NCI-H2029 (cell line): Measurements from ENCODE around the gene ZBTB7C.
"Not testable (repeated sequence)": the region's sequence is repeated elsewhere in the genome, so short reads cannot be mapped to it uniquely, and the experiment has no call there.

ENCODE experiments used
- DNase-seq: peaks from one replicate; lab custom pipeline; 2025; lab: John Stamatoyannopoulos, UW

Gene ZBTB7C

DNA sequence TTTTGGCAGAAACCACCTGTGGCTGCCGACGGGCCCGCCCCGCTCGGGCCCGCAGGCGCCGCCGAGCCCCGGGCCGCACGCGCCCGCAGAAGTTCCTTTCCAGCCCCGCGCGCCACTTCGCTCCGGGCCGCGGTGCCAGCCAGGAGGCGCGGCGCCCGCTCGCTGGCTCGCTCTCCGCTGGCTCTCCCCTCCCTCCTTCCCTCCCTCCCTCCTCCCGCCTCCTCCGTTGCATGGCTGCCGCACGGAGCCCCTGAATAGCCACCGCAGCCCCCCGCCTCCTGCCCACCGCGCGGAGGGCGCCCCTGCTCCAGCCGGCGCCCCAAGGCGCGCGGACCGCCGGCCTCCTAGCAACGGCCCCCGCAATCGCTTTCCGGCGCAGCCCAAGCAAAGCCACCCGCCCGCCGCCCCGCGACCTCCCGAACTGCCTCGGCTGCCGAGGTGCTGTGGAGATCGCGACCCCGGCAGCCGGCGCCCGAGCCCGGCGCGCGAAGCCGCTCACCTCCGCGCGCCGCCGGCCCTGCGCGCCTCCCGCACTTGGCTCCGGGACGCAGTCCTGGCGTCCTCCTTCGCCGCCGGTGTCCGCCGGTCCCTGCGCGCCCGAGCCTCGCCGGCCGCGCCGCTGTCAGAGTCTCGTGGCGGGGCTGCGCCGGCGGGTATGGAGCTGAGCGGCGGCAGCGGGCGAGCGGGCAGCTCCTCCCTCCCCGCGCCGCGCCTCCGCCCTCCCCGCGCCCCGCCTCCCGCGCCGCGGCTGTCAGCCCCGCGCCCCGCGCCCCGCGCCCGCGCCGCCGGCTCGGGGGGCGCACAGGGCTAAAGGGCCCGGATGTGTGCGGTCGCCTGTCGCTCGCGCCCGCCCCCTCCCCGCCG, at the start of gene ZBTB7C:
ZBTB7C (minus strand) TSS at position 657 of the 864 bp plus-strand sequence.
- DNase-seq: no peak

DNA sequence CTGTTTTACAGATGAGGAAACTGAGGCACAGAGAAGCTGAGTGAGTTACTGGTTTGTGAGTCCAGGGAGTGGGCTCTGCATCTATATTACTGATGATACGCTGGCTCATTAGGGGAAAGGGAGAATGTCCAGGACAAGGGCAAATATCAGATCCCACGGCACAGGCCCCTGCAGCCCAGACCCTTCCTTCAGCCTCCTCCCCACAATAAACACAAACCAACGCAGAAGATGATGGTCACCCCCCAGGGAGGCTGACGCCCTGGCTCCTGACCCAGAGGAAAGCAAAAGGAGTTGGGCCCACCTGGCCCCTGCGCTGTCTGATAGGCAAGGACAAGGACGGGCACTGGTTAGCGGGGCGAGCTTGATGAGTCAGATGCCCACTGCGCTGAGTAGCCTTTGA, 47.7 kb upstream of the ZBTB7C start:
- no peak for DNase-seq

DNA sequence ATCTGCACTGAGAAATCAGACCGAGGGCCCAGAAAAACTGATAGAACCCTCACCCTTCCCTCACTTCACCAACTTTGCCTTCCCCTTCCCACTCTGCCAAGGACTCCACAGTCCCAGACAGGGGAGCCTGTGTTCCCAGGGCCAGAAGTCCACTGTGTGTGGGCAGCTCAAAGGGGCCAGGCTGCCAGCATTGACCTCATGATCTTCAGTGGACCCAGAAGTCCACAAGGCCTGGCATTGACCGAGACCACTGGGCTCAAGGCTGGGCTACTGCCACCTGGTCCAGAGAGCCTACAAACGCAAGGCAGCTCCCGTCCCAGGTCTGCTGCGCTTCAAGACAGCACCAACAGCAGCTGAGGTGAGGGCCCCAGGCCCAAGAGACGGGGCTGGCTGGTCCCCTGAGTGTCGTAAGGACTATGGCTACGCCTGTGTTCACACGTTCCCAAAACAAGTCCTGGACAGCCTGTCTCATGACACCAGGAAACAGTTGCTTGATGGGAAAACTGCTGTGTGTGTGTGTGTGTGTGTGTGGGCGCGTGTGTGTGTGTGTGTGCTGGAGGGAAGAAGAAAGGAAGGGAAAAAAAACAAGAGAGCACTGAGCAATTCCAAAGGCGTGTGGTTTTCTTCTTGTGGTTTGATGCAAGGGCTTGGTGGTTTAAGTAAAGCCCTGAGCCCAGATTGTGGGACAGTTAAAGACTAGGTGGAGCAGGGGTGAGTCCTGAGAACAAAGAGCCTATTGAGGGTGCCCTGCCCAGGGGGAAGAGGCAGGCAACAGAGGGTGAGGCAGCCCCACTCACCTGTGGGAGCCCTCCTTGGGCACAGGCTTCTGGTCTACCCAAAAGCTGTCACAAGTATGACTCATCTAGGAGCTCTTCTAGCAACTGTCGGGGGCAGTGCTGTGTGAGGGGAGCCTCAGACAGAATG, 46.6 kb upstream of the ZBTB7C start:
- no peak for DNase-seq

DNA sequence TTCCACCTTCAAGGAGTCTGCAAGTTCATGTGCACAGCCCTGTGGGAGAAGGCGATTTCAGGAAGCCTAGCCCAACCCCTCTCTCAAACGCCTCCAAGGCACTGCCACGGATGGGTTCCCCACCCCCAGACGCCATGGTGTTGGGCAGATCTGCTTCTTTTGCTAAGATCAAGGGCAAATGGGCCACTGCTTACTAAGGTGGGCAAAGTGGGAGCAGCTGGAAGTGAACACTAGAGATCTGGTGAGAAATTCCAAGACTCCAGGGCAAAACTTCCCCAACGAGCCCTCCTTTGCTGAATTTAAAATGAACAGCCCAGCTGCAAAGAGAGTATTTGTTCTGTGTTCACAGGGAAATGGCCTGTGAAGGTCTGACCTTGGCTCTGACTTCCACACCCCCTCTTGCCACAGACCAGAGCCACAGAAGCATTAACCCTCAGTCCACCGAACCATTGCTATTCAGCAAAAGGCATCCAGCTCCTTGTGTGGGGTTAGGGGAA, 45.1 kb upstream of the ZBTB7C start:
- DNase-seq: no peak

DNA sequence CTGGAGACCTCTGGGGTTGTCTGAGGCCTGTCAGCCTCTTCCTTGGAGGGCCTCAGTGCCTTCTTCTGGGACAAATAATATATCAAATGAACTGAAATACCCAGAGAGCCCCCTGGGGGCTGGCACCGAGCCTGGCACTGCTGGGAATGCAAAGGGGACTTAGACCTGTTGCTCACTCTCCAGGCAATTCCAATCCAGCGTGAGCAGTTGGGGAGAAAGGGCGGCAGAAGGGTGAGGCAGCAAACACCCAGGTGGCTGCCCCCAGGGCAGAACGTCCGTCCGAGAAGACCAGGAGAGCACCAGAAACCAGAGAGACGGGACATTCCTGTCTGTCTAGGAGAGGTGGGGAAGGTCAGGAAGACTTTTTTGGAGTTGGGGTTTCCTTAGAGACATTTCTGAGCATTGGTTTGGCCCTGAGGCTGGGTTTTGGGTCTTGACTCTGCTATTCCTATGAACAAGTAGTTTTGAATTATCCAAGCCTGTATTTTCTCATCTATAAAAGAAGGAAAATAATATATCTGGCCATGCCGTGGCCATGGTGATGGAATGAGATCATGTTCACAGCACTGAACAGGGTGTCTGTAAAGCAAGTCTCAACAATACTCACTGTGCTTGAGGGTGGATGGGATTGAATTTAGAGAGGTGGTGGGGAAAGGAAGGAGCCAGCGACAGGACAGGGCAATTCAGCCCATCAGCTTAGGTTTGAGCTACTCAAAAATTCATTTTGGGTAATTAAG, 44.3 kb upstream of the ZBTB7C start:
- no peak for DNase-seq

DNA sequence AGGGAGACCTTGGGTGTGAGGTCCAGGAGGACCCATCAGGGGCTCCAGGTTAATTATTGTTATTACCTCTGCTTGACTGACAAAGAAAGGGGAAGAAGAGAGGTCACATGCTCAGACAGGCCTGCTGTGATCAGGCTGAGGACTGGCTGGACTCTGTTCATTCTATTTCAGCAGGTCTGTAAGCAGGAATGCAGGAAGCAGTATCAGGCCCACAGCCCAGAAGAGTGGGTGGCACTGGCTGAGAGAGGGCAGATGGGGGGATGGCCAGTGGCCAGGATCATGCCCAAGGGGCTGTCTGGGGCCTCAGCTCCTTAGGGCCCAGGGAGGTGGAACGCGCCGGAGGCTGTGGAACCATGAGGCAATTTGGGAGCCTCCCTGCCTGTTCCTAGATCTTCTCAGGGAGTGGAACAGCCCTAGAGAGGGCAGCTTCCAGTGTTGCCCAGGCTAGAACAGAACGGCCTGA, 43.7 kb upstream of the ZBTB7C start:
- no peak for DNase-seq

DNA sequence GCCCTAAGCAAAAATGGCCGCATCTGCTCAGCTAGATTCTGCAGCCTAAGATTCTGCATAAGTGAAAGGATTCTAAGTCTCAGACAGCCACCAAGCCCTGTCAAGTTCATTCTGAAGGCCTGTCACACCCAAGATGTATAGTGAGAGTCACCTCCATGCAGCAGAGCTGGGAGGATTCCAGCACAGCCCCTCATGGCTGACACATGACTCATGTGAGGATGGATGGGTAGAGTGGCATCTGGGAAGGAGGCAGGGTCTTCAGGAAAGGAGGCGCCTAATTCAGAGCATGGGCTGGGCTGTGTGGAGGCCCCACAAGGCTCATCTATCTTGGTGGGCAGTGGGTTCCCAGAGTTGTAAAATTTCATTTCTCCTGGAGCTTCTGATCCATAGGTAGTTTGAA, 41.5 kb upstream of the ZBTB7C start:
- DNase-seq: no peak

DNA sequence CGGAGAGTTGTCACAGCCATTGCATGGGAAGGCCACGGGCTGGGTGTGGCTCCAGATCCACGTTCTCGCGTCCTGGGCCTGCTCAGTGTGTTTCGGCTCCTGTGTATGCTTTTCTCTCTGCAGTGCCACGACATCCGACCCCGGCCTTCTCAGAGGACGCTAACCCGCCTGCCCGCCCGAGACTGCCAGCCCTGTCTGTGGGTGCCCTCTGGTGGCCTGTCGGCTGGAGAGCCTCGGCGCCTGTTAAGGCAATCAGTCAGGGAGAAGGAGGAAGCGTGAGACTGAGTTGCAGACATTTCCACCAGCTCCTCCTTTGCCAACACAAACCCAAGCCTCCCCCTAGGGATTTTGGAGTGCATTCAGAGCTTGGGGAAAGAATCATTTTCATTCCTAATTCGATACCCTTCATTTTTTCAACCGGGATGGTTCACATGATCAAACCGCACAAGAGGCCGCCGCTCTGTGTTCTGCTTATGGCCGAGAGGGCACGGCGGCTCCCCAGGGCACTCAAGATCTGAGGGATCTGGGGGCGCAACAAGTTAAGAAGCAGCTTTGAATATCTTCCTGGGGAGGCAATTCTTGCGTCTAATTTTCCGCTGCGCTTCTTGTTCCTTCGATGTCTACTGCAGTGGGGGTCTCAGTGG, 37.5 kb upstream of the ZBTB7C start:
- peak; percentile 74 for DNase-seq

DNA sequence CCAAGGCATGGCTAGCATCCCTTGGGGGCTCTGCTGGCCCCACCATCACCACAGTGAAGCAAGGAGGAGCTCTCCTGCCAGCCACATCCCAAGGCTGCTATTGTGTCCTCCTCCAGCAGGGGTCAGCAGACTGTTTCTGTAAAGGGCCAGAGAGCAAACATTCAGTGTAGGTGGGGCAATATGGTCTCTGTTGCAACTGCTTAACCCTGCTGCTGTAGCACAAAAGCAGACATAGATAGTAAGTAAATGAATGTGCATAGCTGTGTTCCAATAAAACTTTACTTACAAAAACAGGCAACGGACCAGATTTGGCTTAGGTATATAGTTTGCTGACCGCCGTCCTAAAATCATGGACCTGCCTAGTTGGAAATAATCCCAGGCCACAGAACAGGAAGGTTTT, 36.4 kb upstream of the ZBTB7C start:
- peak; percentile 61 for DNase-seq

DNA sequence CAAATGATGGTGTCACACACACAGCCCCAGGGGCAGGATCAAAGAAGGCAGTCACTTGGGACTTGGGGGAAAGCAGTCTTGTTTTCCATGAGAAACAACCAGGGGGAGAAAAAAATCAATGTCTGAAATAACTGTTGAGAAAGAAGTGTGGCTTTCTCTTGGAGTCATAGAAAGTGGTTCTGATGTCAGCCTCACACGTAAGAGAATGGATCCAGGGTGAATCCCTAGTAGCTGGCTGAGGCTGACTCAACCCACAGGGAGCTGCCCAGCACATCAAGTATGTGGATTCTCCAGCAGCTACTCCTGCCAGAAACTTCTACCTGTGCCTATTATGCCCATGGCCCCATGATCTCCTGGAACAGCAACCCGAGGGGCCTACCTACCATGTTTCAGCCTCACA, 33.6 kb upstream of the ZBTB7C start:
- DNase-seq: no peak

DNA sequence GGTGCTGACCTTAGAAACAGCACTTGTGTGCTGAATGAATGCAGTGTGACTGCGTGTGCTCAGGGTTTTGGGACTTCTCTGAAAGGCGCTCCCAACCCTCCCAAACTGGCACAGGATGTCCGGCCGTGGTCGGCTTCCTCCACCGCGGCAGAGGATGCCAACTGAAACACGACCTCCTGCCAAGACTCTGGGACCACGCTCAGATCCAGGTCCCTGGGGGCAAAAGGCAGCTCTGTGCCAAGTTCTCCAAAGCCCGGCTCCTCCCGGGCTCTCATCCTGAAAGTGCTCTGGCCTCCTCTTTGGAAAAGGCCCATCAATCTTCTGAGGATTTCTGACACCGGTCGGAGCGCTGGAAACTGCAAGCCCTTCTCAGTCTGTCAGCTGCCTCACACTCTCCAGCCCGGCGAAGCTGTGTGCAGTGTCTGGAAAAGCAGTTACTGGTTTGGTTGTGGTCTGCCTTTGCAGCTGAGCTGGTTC, 32.3 kb upstream of the ZBTB7C start:
- DNase-seq: no peak

DNA sequence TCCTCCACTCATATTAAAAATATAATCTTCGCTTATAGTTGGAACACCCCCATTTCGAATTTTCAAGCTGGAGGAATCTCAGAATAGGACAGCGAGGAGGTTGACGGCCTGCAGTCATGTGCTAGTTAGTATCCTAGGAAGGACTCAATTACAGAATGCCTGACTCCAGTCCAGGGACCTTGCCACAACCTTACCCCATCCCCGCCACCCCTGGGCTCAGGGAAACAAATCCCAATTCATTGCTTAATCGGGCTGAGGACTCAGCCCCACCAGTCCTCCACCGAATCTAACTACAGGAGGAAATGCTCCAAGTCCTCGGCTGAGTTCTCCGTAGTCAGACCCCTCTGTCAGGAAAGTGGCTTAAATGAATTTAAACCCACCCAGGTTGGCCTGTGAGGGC, 31.7 kb upstream of the ZBTB7C start:
- no peak for DNase-seq

DNA sequence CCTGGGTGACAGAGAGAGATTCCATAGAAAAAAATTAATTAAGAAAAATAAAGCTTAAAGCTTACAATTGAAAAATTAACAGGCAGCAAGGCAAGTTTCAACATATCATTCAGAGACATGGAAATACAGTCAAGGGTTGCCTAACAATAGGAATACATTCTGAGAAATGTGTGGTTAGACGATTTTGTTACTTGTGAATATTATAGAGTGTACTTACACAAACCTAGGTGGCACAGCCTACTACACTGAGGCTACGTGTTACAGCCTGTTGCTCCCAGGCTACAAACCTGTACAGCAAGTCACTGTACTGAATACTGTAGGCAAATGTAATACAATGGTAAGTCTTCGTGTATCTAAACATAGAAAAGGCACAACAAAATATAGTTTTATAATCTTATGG, 27.7 kb upstream of the ZBTB7C start:
- DNase-seq: no peak

DNA sequence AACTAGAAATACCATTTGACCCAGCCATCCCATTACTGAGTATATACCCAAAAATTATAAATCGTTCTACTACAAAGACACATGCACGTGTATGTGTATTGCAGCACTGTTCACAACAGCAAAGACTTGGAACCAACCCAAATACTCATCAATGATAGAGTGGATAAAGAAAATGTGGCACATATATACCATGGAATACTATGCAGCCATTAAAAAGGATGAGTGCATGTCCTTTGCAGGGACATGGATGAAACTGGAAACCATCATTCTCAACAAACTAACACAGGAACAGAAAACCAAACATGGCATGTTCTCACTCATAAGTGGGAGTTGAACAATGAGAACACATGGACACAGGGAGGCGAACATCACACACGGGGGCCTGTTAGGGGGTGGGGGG, 25.2 kb upstream of the ZBTB7C start:
- DNase-seq: not testable (repeated sequence)

DNA sequence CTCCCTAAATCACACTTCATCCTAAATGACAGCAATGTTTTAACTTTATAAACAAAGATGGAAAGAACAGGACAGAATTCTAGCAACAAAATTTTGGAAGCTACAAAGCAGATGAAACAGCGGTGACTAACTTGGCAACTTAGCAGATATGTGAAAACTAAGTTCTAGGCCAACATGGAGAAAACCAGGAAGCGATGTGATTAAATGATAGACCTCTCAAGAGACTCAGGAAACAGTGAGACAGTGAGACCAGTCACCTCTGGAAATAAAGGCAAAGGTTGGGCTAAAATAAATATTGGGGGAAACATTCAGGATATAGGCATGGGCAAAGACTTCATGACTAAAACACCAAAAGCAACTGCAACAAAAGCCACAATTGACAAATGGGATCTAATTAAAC, 24.4 kb upstream of the ZBTB7C start:
- no peak for DNase-seq

DNA sequence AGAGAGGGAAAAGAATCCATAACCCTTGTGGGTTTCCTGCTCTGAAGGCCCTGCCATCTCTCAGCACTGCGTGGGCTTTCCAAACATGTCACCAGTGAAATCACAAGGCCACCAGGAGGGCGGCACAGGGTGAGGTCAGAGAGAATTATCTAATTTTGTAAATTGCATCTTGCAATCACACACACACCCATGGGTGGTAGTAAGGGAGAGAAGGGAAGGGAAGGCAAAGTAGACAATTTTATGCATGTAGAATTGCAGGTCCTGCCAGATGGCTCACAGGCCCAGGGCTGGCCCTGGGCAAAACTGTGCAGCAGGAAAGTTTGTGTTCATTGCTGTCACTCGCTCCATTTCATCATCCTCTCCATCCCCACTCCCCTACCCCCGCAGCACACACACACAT, 21.0 kb upstream of the ZBTB7C start:
- no peak for DNase-seq

DNA sequence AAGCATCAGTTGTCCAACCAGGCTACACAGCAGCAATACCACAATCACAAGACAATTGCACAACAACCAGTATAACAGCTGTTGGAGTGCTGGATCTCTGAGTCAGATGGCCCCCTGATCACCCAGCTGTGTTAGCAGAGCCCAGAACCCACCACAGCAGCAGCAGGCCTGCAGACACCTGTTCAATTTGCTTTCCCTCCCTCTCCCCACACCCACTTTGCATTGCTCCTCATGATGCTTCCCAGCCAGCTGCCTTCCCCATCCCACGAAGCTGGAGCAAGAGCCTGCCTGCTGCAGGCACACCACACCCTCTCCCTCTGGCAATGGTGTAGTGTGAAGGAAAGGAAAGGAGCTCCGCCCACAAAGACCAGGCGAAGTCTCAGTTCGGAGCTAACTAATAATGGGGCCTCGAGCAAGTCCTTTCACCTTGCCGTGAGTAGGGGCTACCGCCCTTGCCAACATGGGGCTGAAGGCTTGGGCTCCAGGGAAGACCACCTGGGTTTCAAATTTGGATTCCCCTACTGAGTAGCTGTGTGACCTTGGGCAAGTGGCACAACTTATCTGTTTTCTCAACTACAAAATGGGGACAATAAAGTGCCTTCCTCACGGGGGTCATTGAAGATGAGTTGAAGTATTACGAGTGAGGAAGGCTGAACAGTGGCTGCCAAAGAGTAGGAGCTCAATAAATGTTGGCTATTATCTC, 19.4 kb upstream of the ZBTB7C start:
- DNase-seq: no peak

DNA sequence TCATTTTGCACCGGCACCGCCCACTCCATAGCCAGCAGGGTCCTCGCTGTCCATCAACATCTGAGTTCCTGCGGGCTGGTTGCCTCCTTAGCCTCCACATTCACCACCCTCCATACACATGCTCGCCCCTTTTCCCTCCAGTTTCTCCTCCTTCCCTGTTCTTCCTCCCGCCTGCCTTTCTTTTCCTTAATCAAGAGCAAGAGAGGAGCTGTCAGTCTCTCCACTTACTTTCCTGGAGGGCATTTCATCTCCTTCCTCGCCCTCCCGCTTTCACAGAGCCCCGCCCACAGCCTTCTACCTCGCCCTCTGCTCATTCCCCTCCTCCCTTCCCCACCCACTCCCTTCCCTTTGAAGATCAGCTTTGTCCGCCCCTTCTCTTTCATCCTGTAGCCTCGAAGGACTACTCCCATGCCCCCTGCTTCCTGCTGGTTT, 13.8 kb upstream of the ZBTB7C start:
- no peak for DNase-seq

DNA sequence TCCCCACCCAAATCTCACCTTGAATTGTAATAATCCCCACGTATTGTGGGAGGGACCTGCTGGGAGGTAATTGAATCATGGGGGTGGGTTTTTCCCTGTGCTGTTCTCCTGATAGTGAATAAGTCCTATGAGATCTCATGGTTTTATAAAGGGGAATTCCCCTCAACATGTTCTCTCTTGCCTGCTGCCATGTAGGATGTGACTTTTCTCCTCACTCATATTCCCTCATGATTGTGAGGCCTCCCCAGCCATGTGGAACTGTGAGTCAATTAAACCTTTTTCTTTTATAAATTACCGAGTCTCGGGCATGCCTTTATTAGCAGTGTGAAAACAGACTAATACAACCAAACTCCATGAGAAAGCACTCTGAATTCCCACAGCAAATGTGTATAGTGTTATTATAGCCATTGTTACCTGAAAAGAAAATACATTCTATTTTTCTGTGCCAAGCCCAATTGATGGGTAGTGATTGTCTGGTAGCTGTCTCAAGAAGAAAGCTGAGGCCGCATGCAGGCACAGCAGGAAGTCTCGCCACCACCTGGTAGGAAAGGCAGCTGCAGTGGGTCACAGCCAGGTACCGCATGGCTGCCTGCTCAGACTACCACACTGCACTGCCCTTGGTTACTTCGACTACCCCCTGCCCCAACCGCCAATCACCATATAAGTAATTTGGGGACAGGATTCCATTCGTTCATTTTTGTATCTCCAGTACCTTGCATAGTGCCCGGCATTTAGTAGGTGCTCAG, 10.3 kb upstream of the ZBTB7C start:
- DNase-seq: no peak
